GM12892 (cell line): ENCODE results near the gene EMC7.

Experiments used
- POLR2A ChIP-seq: IDR thresholded peaks from 2 replicates; pipeline ENCODE4 v1.6.1; 2011; ENCODE audit warnings: low read depth, low read length, control low read depth
- POLR2AphosphoS5 ChIP-seq: IDR thresholded peaks from 2 replicates; pipeline ENCODE4 v1.6.1; 2011; ENCODE audit warnings: low read depth, low read length, control low read depth
- TAF1 ChIP-seq: IDR thresholded peaks from 2 replicates; pipeline ENCODE4 v1.6.1; 2011; ENCODE audit warnings: low read depth, mild to moderate bottlenecking, control low read depth, low read length, borderline replicate concordance

GRCh38 chr15:34133511-34133910 is 31.8 kb upstream of the EMC7 start:
- TF ChIP-seq POLR2A (no peak), POLR2AphosphoS5 (no peak), TAF1 (no peak)
